ENCODE results near the gene CCN2. TPM values are rescaled to one million over a fixed set of nuclear protein-coding genes. Genes with fewer than 3 reads are reported as not detected.

The CCN2 gene, protein sequence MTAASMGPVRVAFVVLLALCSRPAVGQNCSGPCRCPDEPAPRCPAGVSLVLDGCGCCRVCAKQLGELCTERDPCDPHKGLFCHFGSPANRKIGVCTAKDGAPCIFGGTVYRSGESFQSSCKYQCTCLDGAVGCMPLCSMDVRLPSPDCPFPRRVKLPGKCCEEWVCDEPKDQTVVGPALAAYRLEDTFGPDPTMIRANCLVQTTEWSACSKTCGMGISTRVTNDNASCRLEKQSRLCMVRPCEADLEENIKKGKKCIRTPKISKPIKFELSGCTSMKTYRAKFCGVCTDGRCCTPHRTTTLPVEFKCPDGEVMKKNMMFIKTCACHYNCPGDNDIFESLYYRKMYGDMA
- under 0.01 TPM for total RNA-seq

DNA sequence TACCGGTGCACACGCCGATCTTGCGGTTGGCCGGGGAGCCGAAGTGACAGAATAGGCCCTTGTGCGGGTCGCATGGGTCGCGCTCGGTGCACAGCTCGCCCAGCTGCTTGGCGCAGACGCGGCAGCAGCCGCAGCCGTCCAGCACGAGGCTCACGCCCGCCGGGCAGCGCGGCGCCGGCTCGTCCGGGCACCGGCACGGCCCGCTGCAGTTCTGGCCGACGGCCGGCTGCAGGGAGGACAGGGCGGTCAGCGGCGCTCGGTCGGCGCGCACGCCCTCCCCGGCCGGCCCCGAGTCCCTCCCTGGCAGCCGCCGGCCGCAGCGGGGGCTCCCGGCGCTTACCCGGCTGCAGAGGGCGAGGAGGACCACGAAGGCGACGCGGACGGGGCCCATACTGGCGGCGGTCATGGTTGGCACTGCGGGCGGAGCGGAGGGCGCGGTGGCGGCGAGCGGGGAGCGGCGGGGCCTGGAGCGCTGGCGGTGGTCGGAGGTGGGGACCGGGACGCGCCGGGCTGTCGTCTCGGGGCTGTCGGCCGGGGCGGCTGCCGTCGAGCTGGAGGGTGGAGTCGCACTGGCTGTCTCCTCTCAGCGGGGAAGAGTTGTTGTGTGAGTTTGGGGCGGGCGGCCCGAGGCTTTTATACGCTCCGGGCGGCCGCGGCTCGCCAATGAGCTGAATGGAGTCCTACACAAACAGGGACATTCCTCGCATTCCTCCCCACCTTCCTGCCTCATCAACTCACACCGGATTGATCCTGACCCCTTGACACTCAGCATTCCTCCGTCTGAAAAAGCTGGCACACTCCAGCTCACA lies at the start of gene CCN2:
TSS of gene CCN2 (minus strand) at position 606 of the 809 bp plus-strand sequence. CDS start at position 406, 200 bp downstream.
- Histone ChIP-seq H3K27me3 (ENCODE audit: insufficient read depth, low read length) (peaks cover 74% of the 10 kb centered on the region), H3K4me3 (ENCODE audit: low read length) (peak within 1 kb of the TSS; percentile 24), H3K9me3 (ENCODE audit: low read depth, low read length) (no peaks in the 10 kb centered on the region), H3K4me1 (ENCODE audit: insufficient read depth, low read length) (peaks cover 6% of the 10 kb centered on the region)

DNA sequence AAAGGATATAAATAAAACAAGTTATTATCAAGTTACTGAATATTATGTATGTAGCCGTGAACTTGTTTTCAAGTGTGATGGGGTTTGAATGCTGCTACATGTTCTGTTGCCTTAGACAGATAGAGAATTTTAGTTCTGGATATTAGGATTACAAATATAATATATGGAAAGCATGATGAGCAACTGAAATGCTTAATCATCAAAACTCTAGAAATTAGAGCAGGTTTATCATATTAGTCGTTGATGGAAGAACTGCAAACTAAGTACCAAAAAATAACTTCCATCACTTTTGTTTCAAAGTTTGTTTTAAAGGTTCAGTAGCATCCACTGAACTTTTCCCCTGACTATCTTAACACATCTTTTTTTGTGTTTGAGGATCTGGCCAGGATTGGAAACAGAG lies 49.1 kb upstream of the CCN2 start:
- Histone ChIP-seq H3K27me3 (ENCODE audit: insufficient read depth, low read length) (no peaks in the 10 kb centered on the region), H3K9me3 (ENCODE audit: low read depth, low read length) (no peaks in the 10 kb centered on the region), H3K4me1 (ENCODE audit: insufficient read depth, low read length) (no peaks in the 10 kb centered on the region), H3K4me3 (ENCODE audit: low read length) (no peak overlapping the region)

DNA sequence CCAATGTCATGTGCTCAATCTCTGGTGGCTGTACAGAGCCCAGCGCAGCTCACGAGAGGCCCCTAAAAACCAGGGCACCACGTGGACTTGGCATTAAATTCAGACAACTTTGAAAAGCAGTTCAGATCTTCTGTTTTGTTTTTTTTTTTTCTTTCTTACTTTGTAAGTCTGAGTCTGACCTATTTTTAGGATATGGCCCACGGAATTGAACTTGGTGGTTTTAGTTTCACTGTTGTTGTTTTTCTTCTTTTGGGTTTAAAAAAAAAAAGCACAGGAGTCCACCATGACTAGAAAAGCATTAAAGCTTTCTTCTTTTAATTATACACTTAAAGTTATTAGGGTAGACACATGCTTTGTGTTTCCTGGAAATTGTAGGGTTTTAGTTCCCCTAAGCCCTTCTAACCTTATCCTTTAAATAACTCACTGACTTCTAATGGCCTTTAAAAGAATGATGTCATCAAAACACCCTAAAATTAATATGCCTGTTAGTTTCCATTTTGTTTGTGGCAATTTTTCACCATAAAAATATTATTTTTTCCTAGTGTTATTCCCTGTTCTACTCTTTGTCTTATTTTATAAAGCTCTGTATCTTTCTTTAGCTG lies 48.5 kb upstream of the CCN2 start:
- Histone ChIP-seq H3K9me3 (ENCODE audit: low read depth, low read length) (no peaks in the 10 kb centered on the region), H3K4me3 (ENCODE audit: low read length) (no peak overlapping the region), H3K27me3 (ENCODE audit: insufficient read depth, low read length) (no peaks in the 10 kb centered on the region), H3K4me1 (ENCODE audit: insufficient read depth, low read length) (no peaks in the 10 kb centered on the region)

DNA sequence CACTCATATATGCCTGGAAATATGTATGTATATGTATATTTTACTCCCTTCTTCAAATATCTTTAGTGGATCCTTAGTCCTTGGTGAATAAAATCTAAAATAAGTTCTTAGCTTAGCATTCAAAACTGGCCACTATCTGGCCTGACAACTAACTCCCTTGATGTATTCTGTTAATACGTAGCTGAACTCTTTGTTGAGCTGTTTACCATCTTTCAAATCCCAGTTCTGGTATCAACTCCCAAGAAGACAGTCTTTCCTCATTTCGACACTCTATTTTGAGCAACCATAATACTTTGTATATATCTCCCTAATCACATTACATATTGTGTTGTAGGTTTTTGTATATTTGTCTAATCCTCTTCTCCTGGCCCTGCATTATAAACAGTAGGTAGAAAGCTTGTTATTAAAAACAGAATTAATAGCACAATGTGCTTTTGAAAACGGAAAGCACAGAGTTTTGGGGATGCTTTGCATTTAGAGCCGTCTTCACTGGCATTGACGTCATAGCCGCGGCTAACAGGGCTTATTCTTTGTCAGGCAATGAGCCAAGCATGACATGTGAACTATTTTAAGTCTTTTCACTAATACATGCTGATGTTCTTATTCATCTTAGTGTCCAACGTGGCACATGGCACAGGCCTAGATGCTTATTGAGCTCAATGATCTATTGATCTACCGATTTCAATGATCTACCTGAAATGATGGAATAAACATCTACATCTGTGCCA lies 47.2 kb upstream of the CCN2 start:
- Histone ChIP-seq H3K9me3 (ENCODE audit: low read depth, low read length) (no peaks in the 10 kb centered on the region), H3K27me3 (ENCODE audit: insufficient read depth, low read length) (no peaks in the 10 kb centered on the region), H3K4me3 (ENCODE audit: low read length) (no peak overlapping the region), H3K4me1 (ENCODE audit: insufficient read depth, low read length) (no peaks in the 10 kb centered on the region)

DNA sequence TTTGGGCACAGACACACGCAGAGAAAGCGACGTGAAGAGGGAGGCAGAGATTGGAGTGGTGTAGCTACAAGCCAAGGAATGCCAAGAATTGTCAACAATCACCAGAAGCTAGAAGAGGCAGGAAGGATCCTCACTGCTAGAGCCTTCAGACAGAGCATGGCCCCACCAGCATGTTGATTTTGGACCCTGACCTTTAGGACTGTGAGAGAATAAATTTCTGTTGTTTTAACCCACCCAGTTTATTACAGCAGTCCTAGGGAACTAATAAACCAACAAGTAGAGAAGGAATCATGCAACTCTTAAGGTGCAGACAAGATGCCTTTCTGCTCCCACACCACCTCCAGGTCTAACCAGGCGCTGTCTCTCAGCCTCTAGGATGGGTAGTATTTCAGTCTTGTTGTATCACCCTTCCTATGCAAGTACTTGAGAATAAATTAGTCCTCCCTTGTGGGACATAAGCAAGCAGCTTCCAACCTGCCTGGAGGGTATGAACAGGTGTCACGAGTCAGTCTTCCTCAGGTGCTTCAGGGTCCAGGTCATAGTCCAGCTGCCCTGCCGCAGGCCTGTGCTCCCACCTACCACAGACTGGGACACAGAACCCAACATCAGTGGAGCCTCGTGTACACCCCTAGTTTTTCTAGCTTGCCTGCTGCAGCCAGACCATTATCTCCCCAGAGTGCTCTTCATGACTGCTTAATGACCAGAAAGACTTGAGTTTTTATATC lies 46.4 kb upstream of the CCN2 start:
- Histone ChIP-seq H3K4me1 (ENCODE audit: insufficient read depth, low read length) (no peaks in the 10 kb centered on the region), H3K27me3 (ENCODE audit: insufficient read depth, low read length) (no peaks in the 10 kb centered on the region), H3K9me3 (ENCODE audit: low read depth, low read length) (no peaks in the 10 kb centered on the region), H3K4me3 (ENCODE audit: low read length) (no peak overlapping the region)

DNA sequence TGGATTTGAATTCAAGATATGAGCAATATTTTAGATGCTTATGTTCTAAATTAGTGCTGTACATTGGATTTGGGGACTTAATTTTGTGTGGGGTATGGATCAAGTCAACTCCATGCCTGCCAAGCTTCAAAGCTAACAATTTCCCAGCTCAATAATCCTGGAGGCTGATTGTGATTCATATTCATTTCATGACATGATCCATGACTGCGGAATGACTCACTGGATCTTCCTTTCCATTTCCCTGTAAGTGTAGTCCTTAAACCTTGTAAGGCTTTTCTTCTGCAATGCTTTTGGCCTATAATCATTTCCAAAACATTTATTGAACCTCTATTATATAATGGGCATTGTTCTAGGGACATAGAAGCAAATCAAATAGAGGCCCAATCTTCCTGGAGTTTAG lies 44.7 kb upstream of the CCN2 start:
- no peaks in the 10 kb centered on the region for H3K9me3 ChIP-seq (ENCODE audit: low read depth, low read length)
- H3K27me3 ChIP-seq (ENCODE audit: insufficient read depth, low read length): no peaks in the 10 kb centered on the region
- H3K4me3 ChIP-seq (ENCODE audit: low read length): no peak overlapping the region
- no peaks in the 10 kb centered on the region for H3K4me1 ChIP-seq (ENCODE audit: insufficient read depth, low read length)

DNA sequence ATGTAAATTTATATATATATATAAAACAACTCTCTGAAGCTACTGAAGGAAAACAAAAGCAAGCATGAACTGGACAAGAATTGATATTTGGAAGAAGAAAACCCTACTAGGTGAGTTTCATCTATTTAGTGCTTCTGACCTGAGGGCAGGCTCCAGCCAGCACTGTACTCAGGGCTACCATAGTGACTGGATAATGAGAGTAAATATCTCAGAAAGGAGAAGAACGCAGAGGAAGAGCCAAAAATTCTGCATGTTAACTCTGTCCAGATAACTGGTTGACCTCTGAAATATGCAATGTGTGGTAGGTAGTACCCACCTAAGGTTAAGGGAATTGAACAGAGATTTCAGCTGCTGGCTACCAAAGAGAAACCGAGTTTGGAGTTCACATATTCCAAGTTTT lies 41.4 kb upstream of the CCN2 start:
- Histone ChIP-seq H3K4me3 (ENCODE audit: low read length) (no peak overlapping the region), H3K27me3 (ENCODE audit: insufficient read depth, low read length) (no peaks in the 10 kb centered on the region), H3K9me3 (ENCODE audit: low read depth, low read length) (no peaks in the 10 kb centered on the region), H3K4me1 (ENCODE audit: insufficient read depth, low read length) (no peaks in the 10 kb centered on the region)

DNA sequence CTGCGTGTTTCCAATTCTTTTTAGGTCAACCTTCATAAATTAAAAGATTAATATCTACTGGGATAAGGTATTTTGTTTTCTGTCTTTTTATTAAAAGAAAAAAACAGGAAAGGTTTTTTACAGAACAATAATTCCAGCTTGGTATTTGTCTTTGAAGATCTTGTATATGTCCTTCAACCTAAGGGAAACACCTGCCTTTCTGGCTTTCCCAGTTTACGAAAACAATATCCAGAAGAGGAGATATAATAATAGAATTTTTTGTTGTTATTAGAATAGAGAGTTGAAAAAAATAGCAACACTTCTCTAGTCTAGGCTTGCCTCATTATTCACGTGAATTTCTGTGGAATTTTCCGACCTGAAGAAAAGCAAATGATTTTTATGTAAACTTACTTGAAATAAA lies 37.9 kb upstream of the CCN2 start:
- Histone ChIP-seq H3K27me3 (ENCODE audit: insufficient read depth, low read length) (no peaks in the 10 kb centered on the region), H3K4me3 (ENCODE audit: low read length) (no peak overlapping the region), H3K9me3 (ENCODE audit: low read depth, low read length) (no peaks in the 10 kb centered on the region), H3K4me1 (ENCODE audit: insufficient read depth, low read length) (no peaks in the 10 kb centered on the region)

DNA sequence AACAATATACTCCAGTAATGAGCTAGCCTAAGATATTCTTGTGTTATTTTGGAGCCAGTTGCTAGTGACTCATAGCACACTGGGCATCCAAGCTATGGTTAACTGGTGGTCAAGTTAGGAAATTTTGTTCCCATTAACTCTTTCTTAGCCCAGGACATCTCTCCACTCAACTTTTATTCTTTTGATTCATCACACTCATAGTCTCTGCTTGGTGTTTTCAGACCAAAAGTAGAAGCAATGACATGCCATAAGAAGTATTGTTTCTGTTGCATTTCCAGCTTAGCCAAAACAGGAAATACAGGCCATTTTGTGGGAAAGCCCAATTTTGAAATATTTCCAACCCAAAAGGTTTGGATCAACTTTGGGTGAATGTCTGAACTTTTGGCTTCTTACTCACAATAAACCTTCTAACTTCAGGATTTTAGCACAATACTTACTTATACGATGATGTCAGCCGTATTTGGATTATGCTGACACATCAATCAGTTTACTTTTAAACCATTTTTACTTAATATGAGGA lies 31.6 kb upstream of the CCN2 start:
- H3K4me1 ChIP-seq (ENCODE audit: insufficient read depth, low read length): no peaks in the 10 kb centered on the region
- no peaks in the 10 kb centered on the region for H3K27me3 ChIP-seq (ENCODE audit: insufficient read depth, low read length)
- no peaks in the 10 kb centered on the region for H3K9me3 ChIP-seq (ENCODE audit: low read depth, low read length)
- H3K4me3 ChIP-seq (ENCODE audit: low read length): no peak overlapping the region

DNA sequence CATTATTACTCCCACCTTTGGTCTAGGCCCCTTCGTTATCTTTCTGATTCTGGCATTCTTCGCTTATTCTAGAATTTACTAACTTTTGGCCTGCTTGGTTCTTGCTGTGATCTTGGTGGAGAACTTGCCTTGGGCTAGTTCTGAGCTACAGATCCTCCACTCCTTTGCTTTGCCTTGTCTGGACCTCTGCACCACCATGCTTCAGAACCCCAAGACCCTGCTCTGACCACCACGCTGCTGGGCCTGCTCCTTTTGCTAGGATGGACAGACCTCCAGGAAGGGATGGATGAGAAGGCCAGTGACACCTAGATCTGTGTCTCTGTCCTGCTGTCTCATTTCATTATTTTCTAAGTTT lies 30.4 kb upstream of the CCN2 start:
- no peaks in the 10 kb centered on the region for H3K4me1 ChIP-seq (ENCODE audit: insufficient read depth, low read length)
- no peaks in the 10 kb centered on the region for H3K9me3 ChIP-seq (ENCODE audit: low read depth, low read length)
- H3K4me3 ChIP-seq (ENCODE audit: low read length): no peak overlapping the region
- H3K27me3 ChIP-seq (ENCODE audit: insufficient read depth, low read length): no peaks in the 10 kb centered on the region

DNA sequence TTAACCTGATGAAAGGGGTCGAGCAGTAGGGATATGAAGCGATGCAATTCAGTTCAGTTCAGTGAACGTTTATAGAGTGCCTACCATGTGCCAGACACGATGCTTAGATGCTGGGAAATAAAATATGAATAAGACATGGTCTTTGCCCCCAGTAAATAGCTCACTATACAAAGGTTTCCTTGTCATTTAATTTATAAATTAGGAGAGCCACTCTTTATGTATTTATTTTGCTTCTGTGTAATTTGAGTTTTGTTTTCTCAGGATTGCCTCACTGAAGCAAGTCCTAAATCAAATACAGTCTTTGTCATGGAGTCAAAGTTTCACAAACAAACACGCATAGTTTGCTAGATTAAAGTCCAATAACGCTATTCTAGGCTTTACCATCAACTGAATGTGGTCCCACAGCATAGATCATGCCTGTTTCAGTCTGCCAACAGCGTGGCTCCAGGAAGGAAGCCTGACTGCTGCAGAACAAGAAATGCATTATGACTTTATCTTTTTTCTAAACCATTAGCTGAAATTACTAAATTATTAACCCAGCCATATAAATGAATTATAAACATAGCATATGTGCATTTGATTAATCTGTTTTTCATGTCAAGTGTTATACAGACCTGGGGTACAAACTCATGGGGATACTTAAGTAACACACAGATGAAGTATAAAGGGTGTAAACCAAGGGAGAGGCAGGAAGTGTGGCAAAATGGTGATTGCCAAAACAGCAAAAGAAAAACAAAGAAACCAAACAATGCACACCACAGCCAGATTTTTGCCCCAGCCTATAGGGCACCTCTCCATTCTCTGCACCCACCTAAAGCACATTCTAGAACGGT lies 29.8 kb upstream of the CCN2 start:
- Histone ChIP-seq H3K4me3 (ENCODE audit: low read length) (no peak overlapping the region), H3K27me3 (ENCODE audit: insufficient read depth, low read length) (no peaks in the 10 kb centered on the region), H3K4me1 (ENCODE audit: insufficient read depth, low read length) (no peaks in the 10 kb centered on the region), H3K9me3 (ENCODE audit: low read depth, low read length) (no peaks in the 10 kb centered on the region)

DNA sequence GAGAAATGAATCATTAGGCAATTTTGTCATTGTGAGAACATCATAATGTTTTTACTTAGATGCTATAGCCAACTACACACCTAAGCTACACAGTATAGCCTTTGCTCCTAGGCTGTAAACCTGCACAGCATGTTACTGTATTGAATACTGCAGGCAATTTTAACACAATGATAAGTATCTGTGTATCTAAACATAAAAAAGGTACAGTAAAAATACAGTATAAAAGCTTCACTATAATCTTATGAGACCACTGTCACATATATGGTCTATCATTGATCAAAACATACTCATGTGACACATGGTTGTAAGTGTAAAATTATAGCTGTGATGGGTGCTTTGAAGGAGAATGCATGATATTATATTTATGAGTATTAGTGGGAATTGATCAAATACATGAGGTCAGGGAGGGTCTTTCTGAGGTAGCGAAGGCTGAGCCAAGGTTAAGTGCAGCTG lies 29.2 kb upstream of the CCN2 start:
- H3K9me3 ChIP-seq (ENCODE audit: low read depth, low read length): no peaks in the 10 kb centered on the region
- no peaks in the 10 kb centered on the region for H3K4me1 ChIP-seq (ENCODE audit: insufficient read depth, low read length)
- no peaks in the 10 kb centered on the region for H3K27me3 ChIP-seq (ENCODE audit: insufficient read depth, low read length)
- H3K4me3 ChIP-seq (ENCODE audit: low read length): no peak overlapping the region

DNA sequence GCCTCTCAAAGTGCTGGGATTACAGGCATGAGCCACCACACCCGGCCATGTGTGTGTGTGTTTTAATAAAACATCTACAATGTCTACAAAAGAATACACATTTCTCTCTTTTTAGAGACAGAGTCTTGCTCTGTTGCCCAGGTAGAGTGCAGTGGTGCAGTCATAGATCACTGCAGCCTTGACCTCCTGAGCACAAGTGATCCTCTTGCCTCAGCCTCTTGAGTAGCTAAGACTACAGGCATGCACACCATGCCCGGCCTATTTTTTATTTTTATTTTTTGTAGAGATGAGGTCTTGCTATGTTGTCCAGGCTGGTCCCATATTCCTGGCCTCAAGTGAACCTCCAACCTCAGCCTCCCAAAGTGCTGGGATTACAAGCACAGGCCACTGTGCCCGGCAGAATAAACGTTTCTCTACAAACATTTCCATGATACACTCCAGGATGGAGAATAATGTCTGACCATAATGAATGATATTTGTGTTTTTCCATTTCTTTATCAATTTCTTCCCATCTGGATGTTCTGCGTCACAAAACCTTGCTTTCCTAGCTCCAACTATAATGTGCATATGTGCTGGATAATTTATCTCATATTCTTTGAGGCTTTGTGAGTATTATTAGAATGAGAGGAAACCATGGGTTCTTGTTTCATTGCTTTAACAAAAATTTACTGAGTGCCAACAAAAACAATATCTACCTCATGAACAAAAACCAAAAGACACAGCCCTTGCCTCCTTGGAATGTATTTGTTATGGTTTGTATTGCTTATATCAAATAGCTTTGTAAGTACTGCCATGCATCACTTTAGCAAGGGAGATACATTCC lies 28.6 kb upstream of the CCN2 start:
- Histone ChIP-seq H3K4me1 (ENCODE audit: insufficient read depth, low read length) (no peaks in the 10 kb centered on the region), H3K4me3 (ENCODE audit: low read length) (no peak overlapping the region), H3K9me3 (ENCODE audit: low read depth, low read length) (no peaks in the 10 kb centered on the region), H3K27me3 (ENCODE audit: insufficient read depth, low read length) (no peaks in the 10 kb centered on the region)
